HepG2 (cell line): ENCODE results near the gene AP5Z1. TPM values are rescaled to one million over a fixed set of nuclear protein-coding genes. Genes with fewer than 3 reads are reported as not detected.

Experiments
- DR1 ChIP-seq: sonication (generic); formaldehyde crosslinking; IDR thresholded peaks from 2 replicates; pipeline ENCODE4 v1.8.0; 2021; ENCODE audit warnings: mild to moderate bottlenecking, missing genetic modification reagents, inconsistent platforms
- GABPB1 ChIP-seq: IDR thresholded peaks from 2 replicates; pipeline ENCODE4 v1.6.1; 2016; ENCODE audit warnings: mild to moderate bottlenecking, missing genetic modification reagents, moderate library complexity, missing compliant biosample characterization
- HNRNPH1 ChIP-seq: fragments of 200-400 bp; formaldehyde crosslinking; optimal IDR thresholded peaks from 2 replicates; pipeline ENCODE3; 2017; ENCODE audit warnings: mild to moderate bottlenecking, low read depth, low read length
- KDM3A ChIP-seq: IDR thresholded peaks from 2 replicates; pipeline ENCODE4 v1.6.1; 2018; ENCODE audit warnings: low read depth, missing compliant biosample characterization
- KDM4B ChIP-seq: sonication (generic); formaldehyde crosslinking; IDR thresholded peaks from 2 replicates; pipeline ENCODE4 v1.4.0; 2020; ENCODE audit warnings: missing genetic modification reagents
- KLF6 ChIP-seq: IDR thresholded peaks from 2 replicates; pipeline ENCODE4 v1.8.0; 2016; ENCODE audit warnings: missing biosample characterization, missing genetic modification reagents
- MED8 ChIP-seq: sonication (generic); formaldehyde crosslinking; IDR thresholded peaks from 2 replicates; pipeline ENCODE4 v1.8.1; 2023; ENCODE audit warnings: mild to moderate bottlenecking, missing genetic modification reagents; ENCODE audit not compliant: insufficient replicate concordance
- NR2F1 ChIP-seq, 2 experiments: fragments of 450-650 bp in 1 of 2; formaldehyde crosslinking in 1 of 2; IDR thresholded peaks; 2 replicates each; pipeline versions ENCODE4 v1.5.0 to v1.6.1; 2016 to 2020; ENCODE audit warnings: mild to moderate bottlenecking in 1 of 2, missing compliant biosample characterization in 1 of 2, missing genetic modification reagents in 1 of 2, moderate library complexity in 1 of 2
- PHB2 ChIP-seq: fragments of 450-650 bp; IDR thresholded peaks from 2 replicates; pipeline ENCODE4 v1.6.1; 2018; ENCODE audit not compliant: partially characterized antibody
- SMAD3 ChIP-seq: sonication (generic); formaldehyde crosslinking; IDR thresholded peaks from 2 replicates; pipeline ENCODE4 v1.4.0; 2020; ENCODE audit warnings: missing genetic modification reagents
- SPEN ChIP-seq: sonication (generic); formaldehyde crosslinking; IDR thresholded peaks from 2 replicates; pipeline ENCODE4 v1.5.1; 2020; ENCODE audit warnings: low read depth, mild to moderate bottlenecking, missing genetic modification reagents
- SRSF4 ChIP-seq: fragments of 200-400 bp; formaldehyde crosslinking; IDR thresholded peaks from one replicate; pipeline ENCODE4 v1.6.1; 2018; ENCODE audit warnings: mild to moderate bottlenecking, low read depth, low read length, moderate library complexity; ENCODE audit not compliant: poor library complexity, severe bottlenecking
- SUZ12 ChIP-seq: fragments of 150-350 bp; IDR thresholded peaks from 2 replicates; pipeline ENCODE4 v1.6.1; 2014; ENCODE audit warnings: low read depth, low read length
- THAP11 ChIP-seq: IDR thresholded peaks from 2 replicates; pipeline ENCODE4 v1.6.1; 2016; ENCODE audit warnings: missing biosample characterization, missing genetic modification reagents
- UBTF ChIP-seq: sonication (generic); formaldehyde crosslinking; IDR thresholded peaks from 2 replicates; pipeline ENCODE4 v1.4.0; 2020; ENCODE audit warnings: mild to moderate bottlenecking, missing genetic modification reagents
- ZBTB1 ChIP-seq: sonication (generic); formaldehyde crosslinking; IDR thresholded peaks from 2 replicates; pipeline ENCODE4 v1.4.0; 2020; ENCODE audit warnings: missing genetic modification reagents, borderline replicate concordance
- ZBTB3 ChIP-seq: sonication (generic); formaldehyde crosslinking; IDR thresholded peaks from 2 replicates; pipeline ENCODE4 v1.4.0; 2020; ENCODE audit warnings: low read depth, mild to moderate bottlenecking, moderate library complexity, missing genetic modification reagents, borderline replicate concordance
- ZFX ChIP-seq: sonication (generic); formaldehyde crosslinking; IDR thresholded peaks from 2 replicates; pipeline ENCODE4 v1.4.0; 2020; ENCODE audit warnings: mild to moderate bottlenecking, low read depth, missing genetic modification reagents, moderate library complexity
- ZNF160 ChIP-seq: sonication (generic); formaldehyde crosslinking; IDR thresholded peaks from 2 replicates; pipeline ENCODE4 v1.8.0; 2022; ENCODE audit warnings: mild to moderate bottlenecking, inconsistent platforms, missing genetic modification reagents
- ZNF260 ChIP-seq: sonication (generic); formaldehyde crosslinking; IDR thresholded peaks from 2 replicates; pipeline ENCODE4 v1.4.0; 2020; ENCODE audit warnings: missing genetic modification reagents, low read depth, mild to moderate bottlenecking, borderline replicate concordance
- ZNF274 ChIP-seq: sonication (generic); formaldehyde crosslinking; IDR thresholded peaks from 2 replicates; pipeline ENCODE4 v1.5.1; 2020; ENCODE audit warnings: mild to moderate bottlenecking, missing genetic modification reagents
- ZNF605 ChIP-seq: sonication (generic); formaldehyde crosslinking; IDR thresholded peaks from 2 replicates; pipeline ENCODE4 v1.8.0; 2022; ENCODE audit warnings: mild to moderate bottlenecking, missing genetic modification reagents
- polyA plus RNA-seq, 8 experiments: library from polyadenylated mRNA; depleted of rRNA in 3 of 8; stranded (reverse) in 7 of 8; unstranded in 1 of 8; fragments of >200 nt; fragmentation: Illumina TruSeq in 4 of 8; extraction: Trizol in 4 of 8; gene quantifications; 2 replicates each; pipeline versions ENCODE4 v1.2.1 to v1.2.3, GENCODE V29; 2011 to 2016; ENCODE audit warnings: low read depth in 4 of 8, missing spikeins in 1 of 8, mixed read lengths in 1 of 8; ENCODE audit not compliant: insufficient read depth in 1 of 8
- total RNA-seq, 5 experiments: library from RNA; depleted of rRNA; stranded (reverse); fragments of >200 nt; fragmentation: Illumina TruSeq; extraction: Trizol; gene quantifications; 2 replicates each; pipeline ENCODE4 v1.2.3, GENCODE V29; 2016; ENCODE audit warnings: low read depth in 1 of 5
- TF ChIP-seq, protein P1 (sequence below): sonication (generic); formaldehyde crosslinking; IDR thresholded peaks from 2 replicates; pipeline ENCODE4 v1.8.1; 2023; ENCODE audit warnings: missing genetic modification reagents, mild to moderate bottlenecking, borderline replicate concordance
- TF ChIP-seq, protein P2 (sequence below): sonication (generic); formaldehyde crosslinking; IDR thresholded peaks from 2 replicates; pipeline ENCODE4 v1.4.0; 2020; ENCODE audit warnings: missing genetic modification reagents, borderline replicate concordance

Gene AP5Z1
- total and polyA plus RNA-seq, 2 of the 13 experiments (the other 11 are each of a cell fraction or from before 2014, with no cell fraction given), result 9.3 to 15.1 TPM

- TF ChIP-seq UBTF (CRISPR knock-in tag), result 0 out of 2 replicates have a peak, but pooled peaks have one; percentile 27
- no peak for TF ChIP-seq ZNF605
- TF ChIP-seq KLF6, result no peak
- 0 out of 2 replicates have a peak, but pooled peaks have one; percentile 28 for TF ChIP-seq ZFX (CRISPR knock-in tag)
- no peak for TF ChIP-seq ZBTB1 (CRISPR knock-in tag)
- TF ChIP-seq THAP11, result no peak
- no peak for TF ChIP-seq NR2F1 (CRISPR knock-in tag; IDR thresholded peaks at IDR 0.05)
- no peak for TF ChIP-seq HNRNPH1
- TF ChIP-seq GABPB1, result peak; percentile 48
- TF ChIP-seq ZNF260, result no peak
- no peak for TF ChIP-seq SPEN (CRISPR knock-in tag)
- no peak for TF ChIP-seq DR1
- TF ChIP-seq, protein P1, sequence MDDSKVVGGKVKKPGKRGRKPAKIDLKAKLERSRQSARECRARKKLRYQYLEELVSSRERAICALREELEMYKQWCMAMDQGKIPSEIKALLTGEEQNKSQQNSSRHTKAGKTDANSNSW (CRISPR knock-in tag), result no peak
- TF ChIP-seq PHB2, result no peak
- TF ChIP-seq ZNF160 (CRISPR knock-in tag), result no peak
- TF ChIP-seq ZNF274 (CRISPR knock-in tag), result no peak
- no peak for TF ChIP-seq SUZ12
- TF ChIP-seq, protein P2, sequence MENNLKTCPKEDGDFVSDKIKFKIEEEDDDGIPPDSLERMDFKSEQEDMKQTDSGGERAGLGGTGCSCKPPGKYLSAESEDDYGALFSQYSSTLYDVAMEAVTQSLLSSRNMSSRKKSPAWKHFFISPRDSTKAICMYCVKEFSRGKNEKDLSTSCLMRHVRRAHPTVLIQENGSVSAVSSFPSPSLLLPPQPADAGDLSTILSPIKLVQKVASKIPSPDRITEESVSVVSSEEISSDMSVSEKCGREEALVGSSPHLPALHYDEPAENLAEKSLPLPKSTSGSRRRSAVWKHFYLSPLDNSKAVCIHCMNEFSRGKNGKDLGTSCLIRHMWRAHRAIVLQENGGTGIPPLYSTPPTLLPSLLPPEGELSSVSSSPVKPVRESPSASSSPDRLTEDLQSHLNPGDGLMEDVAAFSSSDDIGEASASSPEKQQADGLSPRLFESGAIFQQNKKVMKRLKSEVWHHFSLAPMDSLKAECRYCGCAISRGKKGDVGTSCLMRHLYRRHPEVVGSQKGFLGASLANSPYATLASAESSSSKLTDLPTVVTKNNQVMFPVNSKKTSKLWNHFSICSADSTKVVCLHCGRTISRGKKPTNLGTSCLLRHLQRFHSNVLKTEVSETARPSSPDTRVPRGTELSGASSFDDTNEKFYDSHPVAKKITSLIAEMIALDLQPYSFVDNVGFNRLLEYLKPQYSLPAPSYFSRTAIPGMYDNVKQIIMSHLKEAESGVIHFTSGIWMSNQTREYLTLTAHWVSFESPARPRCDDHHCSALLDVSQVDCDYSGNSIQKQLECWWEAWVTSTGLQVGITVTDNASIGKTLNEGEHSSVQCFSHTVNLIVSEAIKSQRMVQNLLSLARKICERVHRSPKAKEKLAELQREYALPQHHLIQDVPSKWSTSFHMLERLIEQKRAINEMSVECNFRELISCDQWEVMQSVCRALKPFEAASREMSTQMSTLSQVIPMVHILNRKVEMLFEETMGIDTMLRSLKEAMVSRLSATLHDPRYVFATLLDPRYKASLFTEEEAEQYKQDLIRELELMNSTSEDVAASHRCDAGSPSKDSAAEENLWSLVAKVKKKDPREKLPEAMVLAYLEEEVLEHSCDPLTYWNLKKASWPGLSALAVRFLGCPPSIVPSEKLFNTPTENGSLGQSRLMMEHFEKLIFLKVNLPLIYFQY (CRISPR knock-in tag), result no peak
- peak; percentile 20; the same call in 1 of the 2 replicates for TF ChIP-seq KDM4B (CRISPR knock-in tag)
- no peak for TF ChIP-seq ZBTB3
- TF ChIP-seq MED8 (CRISPR knock-in tag), result no peak
- no peak for TF ChIP-seq KDM3A (CRISPR knock-in tag)
- no peak for TF ChIP-seq SMAD3 (CRISPR knock-in tag)
- no peak for TF ChIP-seq SRSF4
These were observed 22.7 kb downstream of the AP5Z1 start (continued) for GRCh38 chr7:4797858-4798705.
